ENCODE data around the gene TRIM65.

DNA sequence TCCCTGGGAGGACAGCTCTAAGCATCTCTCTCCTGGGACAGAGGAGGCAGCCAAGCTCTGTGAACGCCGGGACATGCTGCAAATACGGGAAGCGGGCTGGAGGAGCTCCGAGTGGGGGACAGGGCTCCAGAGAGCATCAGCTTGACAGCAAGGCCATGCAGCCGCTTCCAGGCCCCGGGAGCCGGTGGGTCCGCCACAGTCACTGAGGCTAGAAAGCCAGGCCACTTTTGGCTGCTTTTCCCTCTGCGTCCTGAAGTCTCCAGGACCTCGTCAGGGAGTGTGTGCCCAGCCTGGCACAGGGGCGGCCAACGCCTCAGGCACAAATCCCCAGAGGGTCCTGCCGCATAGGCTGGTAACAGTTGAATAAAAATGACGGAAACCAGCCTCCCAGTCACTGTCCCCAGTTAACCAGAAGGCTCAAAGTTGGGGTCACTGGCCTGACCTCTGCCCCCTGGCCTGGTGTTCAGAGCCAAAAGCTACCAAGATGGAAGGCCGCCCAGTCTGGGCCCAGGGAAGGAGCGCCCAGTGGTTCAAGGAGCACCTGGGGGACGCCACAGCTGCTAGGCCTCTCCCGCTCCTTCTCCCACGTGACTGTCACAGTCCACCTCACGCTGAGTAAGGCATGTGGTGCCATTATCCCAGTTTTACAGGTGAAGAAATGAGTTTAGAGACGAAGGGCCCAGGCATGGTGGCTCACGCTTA lies 3.2 kb upstream of the TRIM65 start:
- TF ChIP-seq, protein P1, sequence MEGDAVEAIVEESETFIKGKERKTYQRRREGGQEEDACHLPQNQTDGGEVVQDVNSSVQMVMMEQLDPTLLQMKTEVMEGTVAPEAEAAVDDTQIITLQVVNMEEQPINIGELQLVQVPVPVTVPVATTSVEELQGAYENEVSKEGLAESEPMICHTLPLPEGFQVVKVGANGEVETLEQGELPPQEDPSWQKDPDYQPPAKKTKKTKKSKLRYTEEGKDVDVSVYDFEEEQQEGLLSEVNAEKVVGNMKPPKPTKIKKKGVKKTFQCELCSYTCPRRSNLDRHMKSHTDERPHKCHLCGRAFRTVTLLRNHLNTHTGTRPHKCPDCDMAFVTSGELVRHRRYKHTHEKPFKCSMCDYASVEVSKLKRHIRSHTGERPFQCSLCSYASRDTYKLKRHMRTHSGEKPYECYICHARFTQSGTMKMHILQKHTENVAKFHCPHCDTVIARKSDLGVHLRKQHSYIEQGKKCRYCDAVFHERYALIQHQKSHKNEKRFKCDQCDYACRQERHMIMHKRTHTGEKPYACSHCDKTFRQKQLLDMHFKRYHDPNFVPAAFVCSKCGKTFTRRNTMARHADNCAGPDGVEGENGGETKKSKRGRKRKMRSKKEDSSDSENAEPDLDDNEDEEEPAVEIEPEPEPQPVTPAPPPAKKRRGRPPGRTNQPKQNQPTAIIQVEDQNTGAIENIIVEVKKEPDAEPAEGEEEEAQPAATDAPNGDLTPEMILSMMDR (conservative IDR thresholded peaks at IDR 0.05; ENCODE audit: low read length) = no peak
- no peak for TF ChIP-seq EZH2phosphoT487 (IDR thresholded peaks at IDR 0.05; ENCODE audit: borderline replicate concordance, low read depth, low read length)
